OCI-LY7 (cell line): ENCODE data around the gene BACH2.

Experiments used
- CTCF ChIP-seq: fragments of 200-600 bp; sonication (generic); conservative IDR thresholded peaks from 2 replicates; pipeline ENCODE4 v1.5.1; 2014; ENCODE audit warnings: mild to moderate bottlenecking, antibody characterized with exemption, low read length, moderate library complexity, mixed read lengths
- EZH2phosphoT487 ChIP-seq: fragments of 200-600 bp; sonication (generic); IDR thresholded peaks from 2 replicates; pipeline ENCODE4 v1.6.1; 2018; ENCODE audit warnings: low read depth, borderline replicate concordance, mild to moderate bottlenecking, mixed run types, antibody characterized with exemption, low read length, moderate library complexity, mixed read lengths

- TF ChIP-seq CTCF (no peak), EZH2phosphoT487 (no peak)
Observed at GRCh38 chr6:90139272-90139817, 157.3 kb downstream of the BACH2 start.
